ENCODE data around the gene VAT1L.

GRCh38 chr16:77962689-77963088 lies 174.3 kb downstream of the VAT1L start:
- TF ChIP-seq CTCF (IDR thresholded peaks at IDR 0.05) (no peak), POLR2AphosphoS5 (IDR thresholded peaks at IDR 0.05) (no peak), EP300 (IDR thresholded peaks at IDR 0.05) (no peak), POLR2A (IDR thresholded peaks at IDR 0.05) (no peak)
